Type B pancreatic cell (in vitro differentiated cells): Measurements from ENCODE around the gene LRRC71. TPM values are rescaled to one million over a fixed set of nuclear protein-coding genes. Genes with fewer than 3 reads are reported as not detected.

Experiments
- DNase-seq: peaks from one replicate; pipeline ENCODE4 v3.0.0; 2021; ENCODE audit warnings: mixed read lengths; ENCODE audit not compliant: unreplicated experiment; ENCODE audit errors: extremely low spot score
- H3K27ac Mint-ChIP-seq: 2 replicates; pipeline ENCODE4 v1.8.0; 2021; ENCODE audit warnings: mild to moderate bottlenecking, mixed read lengths
- H3K27me3 Mint-ChIP-seq: 2 replicates; pipeline ENCODE4 v1.8.0; 2021; ENCODE audit warnings: mixed read lengths
- H3K36me3 Mint-ChIP-seq: 2 replicates; pipeline ENCODE4 v1.8.0; 2021; ENCODE audit warnings: mixed read lengths
- H3K4me1 Mint-ChIP-seq: one replicate; pipeline ENCODE4 v1.8.0; 2021; ENCODE audit warnings: mixed read lengths; ENCODE audit not compliant: unreplicated experiment
- H3K4me3 Mint-ChIP-seq: 2 replicates; pipeline ENCODE4 v1.8.0; 2021; ENCODE audit warnings: mild to moderate bottlenecking, mixed read lengths
- H3K9me3 Mint-ChIP-seq: 2 replicates; pipeline ENCODE4 v1.8.0; 2021; ENCODE audit warnings: mixed read lengths
- total RNA-seq: library from RNA; stranded (reverse); gene quantifications from 2 replicates; pipeline ENCODE4 v1.2.1, GENCODE V29; 2021; ENCODE audit warnings: low replicate concordance
- TF ChIP-seq, protein P1 (sequence below): fragments of 200-600 bp; sonication (generic); conservative IDR thresholded peaks from 2 replicates; pipeline ENCODE4 v1.5.0; 2021; ENCODE audit warnings: antibody characterized with exemption, mild to moderate bottlenecking

The LRRC71 gene
- total RNA-seq, 1 donor from 2014 or later, result 0.58 TPM

DNA sequence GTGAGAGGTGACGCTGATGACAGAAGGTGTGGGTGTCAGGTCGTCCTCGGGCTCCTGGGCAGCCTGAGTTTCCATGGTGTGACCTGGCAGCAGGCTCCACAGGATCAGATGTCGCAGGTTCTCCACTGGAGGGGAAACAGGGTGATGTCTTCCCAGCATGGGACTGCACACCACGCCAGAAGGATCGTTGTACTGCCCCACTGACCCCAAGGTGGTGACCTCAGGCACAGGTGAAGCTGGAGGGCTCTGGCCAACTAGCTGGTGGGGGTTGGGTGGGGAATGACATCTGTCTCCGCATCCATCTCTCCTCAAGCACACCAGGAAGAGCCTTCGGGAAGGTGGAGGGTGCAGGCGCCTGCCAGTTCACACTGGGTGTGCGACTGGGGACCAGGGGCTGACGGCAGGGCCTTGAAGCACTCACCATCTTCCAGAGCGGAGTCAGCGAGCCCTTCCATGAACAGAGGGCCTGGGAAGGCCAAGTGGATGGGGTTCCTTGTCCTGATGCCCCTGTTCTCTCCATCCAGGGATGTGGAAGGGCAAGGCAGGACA is 19.4 kb downstream of the LRRC71 start:
- Mint-ChIP-seq H3K27ac (no peak overlapping the region), H3K4me1 (no peaks in the 10 kb centered on the region), H3K4me3 (no peak overlapping the region), H3K36me3 (peaks cover 27% of the 10 kb centered on the region), H3K9me3 (no peaks in the 10 kb centered on the region), H3K27me3 (no peaks in the 10 kb centered on the region)
- TF ChIP-seq, protein P1, sequence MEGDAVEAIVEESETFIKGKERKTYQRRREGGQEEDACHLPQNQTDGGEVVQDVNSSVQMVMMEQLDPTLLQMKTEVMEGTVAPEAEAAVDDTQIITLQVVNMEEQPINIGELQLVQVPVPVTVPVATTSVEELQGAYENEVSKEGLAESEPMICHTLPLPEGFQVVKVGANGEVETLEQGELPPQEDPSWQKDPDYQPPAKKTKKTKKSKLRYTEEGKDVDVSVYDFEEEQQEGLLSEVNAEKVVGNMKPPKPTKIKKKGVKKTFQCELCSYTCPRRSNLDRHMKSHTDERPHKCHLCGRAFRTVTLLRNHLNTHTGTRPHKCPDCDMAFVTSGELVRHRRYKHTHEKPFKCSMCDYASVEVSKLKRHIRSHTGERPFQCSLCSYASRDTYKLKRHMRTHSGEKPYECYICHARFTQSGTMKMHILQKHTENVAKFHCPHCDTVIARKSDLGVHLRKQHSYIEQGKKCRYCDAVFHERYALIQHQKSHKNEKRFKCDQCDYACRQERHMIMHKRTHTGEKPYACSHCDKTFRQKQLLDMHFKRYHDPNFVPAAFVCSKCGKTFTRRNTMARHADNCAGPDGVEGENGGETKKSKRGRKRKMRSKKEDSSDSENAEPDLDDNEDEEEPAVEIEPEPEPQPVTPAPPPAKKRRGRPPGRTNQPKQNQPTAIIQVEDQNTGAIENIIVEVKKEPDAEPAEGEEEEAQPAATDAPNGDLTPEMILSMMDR, result no peak
- DNase-seq, result no peak

DNA sequence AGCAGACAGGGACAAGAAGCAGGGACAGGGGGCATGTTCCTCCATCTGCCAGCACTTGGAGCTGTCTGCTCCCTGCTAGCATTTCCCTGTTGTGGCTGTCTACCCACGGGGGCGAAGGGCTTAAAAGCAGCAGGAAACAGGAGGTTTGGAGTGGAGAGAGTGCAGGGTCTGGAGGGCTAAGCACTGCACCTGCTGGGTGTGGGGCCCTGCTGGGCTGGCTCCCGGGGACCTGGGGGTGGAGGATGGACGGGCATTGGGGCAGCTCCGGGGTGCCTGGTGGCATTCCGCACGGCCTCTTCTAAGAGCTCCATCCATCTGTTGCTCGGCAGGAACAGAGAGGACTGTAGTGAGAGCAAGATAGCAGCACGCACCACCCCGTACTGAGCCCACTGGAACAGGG is 21.2 kb downstream of the LRRC71 start:
- Mint-ChIP-seq H3K4me3 (no peak overlapping the region), H3K4me1 (no peaks in the 10 kb centered on the region), H3K27me3 (no peaks in the 10 kb centered on the region), H3K27ac (no peak overlapping the region), H3K36me3 (peaks cover 35% of the 10 kb centered on the region), H3K9me3 (no peaks in the 10 kb centered on the region)
- TF ChIP-seq, protein P1, result no peak
- no peak for DNase-seq

DNA sequence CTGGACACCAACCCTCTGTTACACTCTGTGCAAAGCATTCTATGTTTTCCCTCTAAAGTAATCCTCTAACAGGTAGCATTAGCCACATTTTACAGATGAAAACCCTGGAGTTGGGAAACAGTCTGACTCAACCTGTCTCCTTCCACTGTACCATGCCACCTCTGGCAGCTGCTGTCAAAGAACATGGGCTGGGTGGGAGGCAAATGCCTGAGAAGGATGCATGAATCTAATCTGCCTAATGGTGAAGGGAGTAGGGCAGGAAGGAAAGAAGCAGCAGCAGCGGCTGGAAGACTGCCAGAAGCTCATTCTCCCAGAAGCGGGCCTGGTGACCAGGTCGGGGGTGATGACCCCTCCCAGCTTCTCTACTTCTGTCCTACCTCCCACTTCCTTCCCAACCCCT is 21.7 kb downstream of the LRRC71 start:
- Mint-ChIP-seq H3K4me1 (no peaks in the 10 kb centered on the region), H3K27me3 (no peaks in the 10 kb centered on the region), H3K27ac (no peak overlapping the region), H3K4me3 (no peak overlapping the region), H3K9me3 (no peaks in the 10 kb centered on the region), H3K36me3 (peaks cover 35% of the 10 kb centered on the region)
- no peak for DNase-seq
- TF ChIP-seq, protein P1, result no peak

DNA sequence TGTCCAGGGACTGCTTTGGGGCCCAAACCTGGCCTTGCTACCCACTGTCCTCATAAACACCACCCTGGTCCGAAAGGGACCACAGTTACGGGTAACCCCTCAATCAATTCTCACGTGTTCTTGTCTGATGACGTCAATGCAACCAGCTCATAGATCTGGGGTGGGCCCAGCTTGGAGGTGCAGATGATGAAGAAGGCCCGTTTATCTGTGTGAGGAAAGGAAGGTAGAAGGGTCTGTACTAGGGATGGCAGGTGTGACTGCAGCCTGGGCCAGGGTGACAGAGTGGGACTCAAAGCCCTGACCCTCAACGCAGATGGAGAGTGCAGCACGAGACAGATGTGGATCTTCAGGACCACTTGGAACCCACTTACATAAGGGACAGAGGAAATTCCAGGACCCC is 22.1 kb downstream of the LRRC71 start:
- no peak overlapping the region for H3K27ac Mint-ChIP-seq
- H3K4me1 Mint-ChIP-seq, result no peaks in the 10 kb centered on the region
- peaks cover 35% of the 10 kb centered on the region for H3K36me3 Mint-ChIP-seq
- no peak for DNase-seq
- TF ChIP-seq, protein P1, result no peak
- no peaks in the 10 kb centered on the region for H3K9me3 Mint-ChIP-seq
- no peaks in the 10 kb centered on the region for H3K27me3 Mint-ChIP-seq
- H3K4me3 Mint-ChIP-seq, result no peak overlapping the region

DNA sequence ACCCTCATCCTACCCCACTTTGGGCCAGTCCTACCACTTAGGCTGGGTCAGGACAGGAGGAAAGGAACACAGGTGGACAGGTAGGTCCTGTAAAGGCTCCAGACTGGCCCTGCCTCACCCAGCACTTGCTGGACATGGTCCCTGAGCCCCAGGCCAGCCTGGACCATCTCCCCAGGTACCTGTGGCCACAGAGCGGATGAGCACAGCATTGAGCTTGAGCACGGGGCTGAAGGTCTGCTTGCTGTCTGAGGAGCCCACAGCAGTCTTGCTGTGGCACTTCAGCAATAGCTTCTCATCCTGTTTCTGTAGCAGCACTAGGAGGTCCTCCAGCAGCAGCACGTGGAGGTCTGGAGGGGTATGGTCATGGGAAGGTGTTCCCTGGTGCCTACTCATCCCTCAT is 23.3 kb downstream of the LRRC71 start:
- no peak overlapping the region for H3K27ac Mint-ChIP-seq
- no peaks in the 10 kb centered on the region for H3K9me3 Mint-ChIP-seq
- peaks cover 38% of the 10 kb centered on the region for H3K36me3 Mint-ChIP-seq

More for the DNA sequence above, 23.3 kb downstream of the LRRC71 start:
- Mint-ChIP-seq H3K27me3 (no peaks in the 10 kb centered on the region), H3K4me1 (no peaks in the 10 kb centered on the region), H3K4me3 (no peak overlapping the region)
- no peak for DNase-seq
- TF ChIP-seq, protein P1, result no peak
